Uterus (tissue), 2 donors: ENCODE data around the gene P2RY13.

Experiments used
- CTCF ChIP-seq, 4 experiments: fragments of 200-600 bp in 2 of 4; fragments of 450-650 bp in 2 of 4; sonication (generic) in 2 of 4; IDR thresholded peaks; one replicate each; pipeline ENCODE4 v1.5.1; 2016 to 2019; ENCODE audit warnings: antibody characterized with exemption in 4 of 4, mild to moderate bottlenecking in 2 of 4, moderate library complexity in 1 of 4
- POLR2A ChIP-seq, 2 donors: fragments of 450-650 bp; IDR thresholded peaks; one replicate each; pipeline ENCODE4 v1.6.1; 2016; ENCODE audit warnings: antibody characterized with exemption in 2 of 2, mild to moderate bottlenecking in 1 of 2, moderate library complexity in 1 of 2

- no peak for TF ChIP-seq CTCF (IDR thresholded peaks at IDR 0.05)
- no peak for TF ChIP-seq POLR2A (IDR thresholded peaks at IDR 0.05)
Observed at GRCh38 chr3:151301787-151302186, 27.6 kb downstream of the P2RY13 start.
